ENCODE data around the gene MIR17HG.
A peak's percentile ranks its signal among the peaks of the same experiment; 100 is the strongest.
"Not testable (repeated sequence)": the region's sequence is repeated elsewhere in the genome, so short reads cannot be mapped to it uniquely, and the experiment has no call there.

MIR17HG gene

DNA sequence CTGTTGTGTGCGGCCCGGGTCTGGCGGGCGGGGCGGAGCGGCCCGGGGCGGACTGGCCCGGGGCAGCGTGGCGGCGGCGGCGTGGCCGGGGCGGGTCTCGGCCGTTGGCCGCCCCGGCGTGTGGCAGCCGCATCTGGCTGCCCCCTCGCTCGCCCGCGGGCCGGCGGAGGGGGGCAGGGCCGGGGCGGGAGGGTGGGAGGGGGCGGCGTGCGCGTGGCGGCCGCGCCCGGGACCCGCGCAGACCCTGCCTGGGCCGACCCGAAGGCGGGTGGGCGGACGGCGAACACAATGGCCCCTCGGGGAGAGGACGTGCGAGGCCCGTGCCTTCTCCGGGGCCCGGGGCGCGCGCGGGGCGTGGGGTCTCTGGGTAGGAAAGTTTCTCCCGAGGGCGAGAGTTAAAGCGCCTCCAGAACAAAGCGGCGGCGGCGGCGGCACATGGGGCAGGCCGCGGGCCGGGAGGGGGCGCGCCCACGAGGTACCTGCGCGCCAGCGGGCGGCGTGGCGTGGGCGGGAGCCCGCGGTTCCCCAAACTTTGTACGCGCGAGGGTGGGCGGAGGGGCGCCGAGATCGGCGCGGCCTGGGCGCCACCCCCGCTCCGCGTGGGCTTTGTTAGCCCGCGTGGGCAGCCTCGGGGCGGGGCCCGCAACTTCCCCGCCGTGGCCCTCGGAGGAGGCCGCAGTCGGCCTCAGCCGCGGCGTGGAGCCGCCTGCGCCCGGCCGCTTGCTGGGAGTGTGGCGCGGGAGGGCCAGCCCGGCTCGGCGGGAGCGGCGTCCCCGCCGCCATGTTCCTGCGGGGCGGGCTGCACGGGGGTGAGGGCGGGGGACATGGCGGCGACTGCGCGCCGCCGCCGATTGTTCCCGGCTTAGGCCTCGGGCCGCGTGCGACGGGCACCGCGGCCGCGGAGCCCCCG, 764 bp downstream of the MIR17HG start:
- peak; percentile 42 to 51 for DNase-seq (ENCODE audit: low read depth in 2 of 2, low spot score in 1 of 2)

DNA sequence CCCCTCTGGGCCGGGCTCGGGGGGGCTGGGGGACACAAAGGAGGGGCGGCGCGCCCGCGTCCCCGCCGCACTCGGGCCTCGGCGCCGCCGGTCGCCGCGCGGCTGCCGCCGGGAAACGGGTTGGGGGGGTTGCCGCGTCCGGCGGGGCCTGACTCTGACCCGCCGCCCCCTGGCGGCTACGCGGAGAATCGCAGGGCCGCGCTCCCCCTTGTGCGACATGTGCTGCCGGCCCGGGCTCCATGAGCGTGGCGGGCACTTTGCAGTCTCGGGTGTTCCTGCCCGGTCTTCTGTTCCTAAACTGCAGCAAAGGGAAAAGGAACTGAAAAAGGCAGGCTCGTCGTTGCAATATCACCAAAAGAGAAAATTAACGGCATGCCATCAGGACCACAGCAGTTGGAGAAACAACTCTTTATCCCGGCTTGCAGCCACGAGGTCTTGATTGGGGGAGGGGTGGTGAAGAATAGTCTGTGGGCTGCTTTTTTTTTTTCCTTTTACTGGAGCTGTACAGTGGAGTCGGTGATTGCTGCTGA, 1.5 kb downstream of the MIR17HG start:
- peak; percentile 83 to 91 for DNase-seq (ENCODE audit: low read depth in 2 of 2, low spot score in 1 of 2)

DNA sequence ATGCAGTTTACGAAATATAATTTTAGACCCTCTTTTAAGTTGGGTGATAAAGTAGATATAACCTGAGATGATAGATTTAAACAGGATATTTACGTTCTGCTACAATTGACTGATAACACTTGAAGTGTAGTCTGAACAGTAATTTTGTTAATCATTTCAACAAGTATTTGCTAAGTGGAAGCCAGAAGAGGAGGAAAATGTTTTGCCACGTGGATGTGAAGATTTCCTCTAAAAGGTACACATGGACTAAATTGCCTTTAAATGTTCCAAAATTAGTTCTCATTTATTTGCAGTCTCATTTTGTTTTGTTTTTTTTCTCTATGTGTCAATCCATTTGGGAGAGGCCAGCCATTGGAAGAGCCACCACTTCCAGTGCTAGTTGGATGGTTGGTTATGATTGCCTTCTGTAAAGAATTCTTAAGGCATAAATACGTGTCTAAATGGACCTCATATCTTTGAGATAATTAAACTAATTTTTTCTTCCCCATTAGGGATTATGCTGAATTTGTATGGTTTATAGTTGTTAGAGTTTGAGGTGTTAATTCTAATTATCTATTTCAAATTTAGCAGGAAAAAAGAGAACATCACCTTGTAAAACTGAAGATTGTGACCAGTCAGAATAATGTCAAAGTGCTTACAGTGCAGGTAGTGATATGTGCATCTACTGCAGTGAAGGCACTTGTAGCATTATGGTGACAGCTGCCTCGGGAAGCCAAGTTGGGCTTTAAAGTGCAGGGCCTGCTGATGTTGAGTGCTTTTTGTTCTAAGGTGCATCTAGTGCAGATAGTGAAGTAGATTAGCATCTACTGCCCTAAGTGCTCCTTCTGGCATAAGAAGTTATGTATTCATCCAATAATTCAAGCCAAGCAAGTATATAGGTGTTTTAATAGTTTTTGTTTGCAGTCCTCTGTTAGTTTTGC, 2.8 kb downstream of the MIR17HG start:
- no peak for DNase-seq (ENCODE audit: low read depth in 2 of 2, low spot score in 1 of 2)

DNA sequence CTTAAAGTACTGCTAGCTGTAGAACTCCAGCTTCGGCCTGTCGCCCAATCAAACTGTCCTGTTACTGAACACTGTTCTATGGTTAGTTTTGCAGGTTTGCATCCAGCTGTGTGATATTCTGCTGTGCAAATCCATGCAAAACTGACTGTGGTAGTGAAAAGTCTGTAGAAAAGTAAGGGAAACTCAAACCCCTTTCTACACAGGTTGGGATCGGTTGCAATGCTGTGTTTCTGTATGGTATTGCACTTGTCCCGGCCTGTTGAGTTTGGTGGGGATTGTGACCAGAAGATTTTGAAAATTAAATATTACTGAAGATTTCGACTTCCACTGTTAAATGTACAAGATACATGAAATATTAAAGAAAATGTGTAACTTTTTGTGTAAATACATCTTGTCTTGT, 3.6 kb downstream of the MIR17HG start:
- no peak for DNase-seq (ENCODE audit: low read depth in 2 of 2, low spot score in 1 of 2)

DNA sequence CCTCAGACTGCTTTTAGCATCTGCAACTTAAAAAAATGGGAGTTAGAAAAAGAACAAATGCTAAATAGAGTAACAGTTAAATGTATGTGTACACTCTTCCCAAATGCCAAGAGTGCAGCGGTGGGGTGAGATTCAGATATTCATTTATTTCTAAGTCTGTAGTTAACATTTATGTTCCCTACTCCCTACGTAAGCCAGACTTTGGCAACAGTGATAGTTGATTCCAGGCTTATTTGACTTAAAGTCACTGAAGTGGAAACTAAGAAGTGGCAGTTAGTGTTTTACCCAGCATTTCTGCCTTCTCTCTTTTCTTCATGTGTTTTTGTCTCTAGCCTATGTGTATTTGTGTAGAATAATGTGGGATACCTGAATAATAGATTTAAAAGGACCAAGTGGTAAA, 4.5 kb downstream of the MIR17HG start:
- no peak for DNase-seq (ENCODE audit: low read depth in 2 of 2, low spot score in 1 of 2)

DNA sequence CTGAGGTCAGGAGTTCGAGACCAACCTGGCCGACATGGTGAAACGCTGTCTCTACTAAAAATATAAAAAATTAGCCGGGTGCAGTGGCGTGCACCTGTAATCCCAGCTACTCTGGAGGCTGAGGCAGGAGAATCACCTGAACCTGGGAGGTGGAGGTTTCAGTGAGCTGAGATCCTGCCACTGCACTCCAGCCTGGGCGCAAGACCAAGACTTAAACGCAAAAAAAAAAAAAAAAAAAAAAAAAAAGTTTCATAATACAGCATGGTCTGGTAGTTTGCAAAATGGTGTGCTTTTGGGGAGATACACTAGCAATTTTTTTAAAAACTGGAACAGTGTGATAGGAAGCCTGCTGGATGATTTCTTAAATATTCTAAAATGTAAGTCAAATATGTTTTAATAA, 5.4 kb downstream of the MIR17HG start:
- DNase-seq (ENCODE audit: low read depth in 2 of 2, low spot score in 1 of 2), result not testable (repeated sequence)

DNA sequence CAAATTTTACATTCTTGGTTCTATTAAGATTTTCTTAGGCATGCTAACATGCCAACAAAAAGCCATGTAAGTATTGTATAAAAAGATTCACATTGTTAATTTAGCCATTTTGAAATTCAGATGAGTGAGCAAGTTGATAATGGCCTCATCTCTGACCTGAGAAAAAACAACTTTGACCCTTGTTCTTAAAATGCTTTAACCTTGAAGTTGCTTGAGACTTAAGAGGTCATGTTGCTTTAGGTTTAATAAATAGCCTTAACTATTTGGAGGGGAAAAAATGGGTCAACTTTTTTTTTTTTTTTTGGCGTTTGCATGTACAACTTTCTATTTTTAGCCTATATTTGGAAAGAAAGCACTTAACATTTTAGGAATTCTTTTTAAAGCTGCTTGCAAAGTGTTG, 6.0 kb downstream of the MIR17HG start:
- DNase-seq (ENCODE audit: low read depth in 2 of 2, low spot score in 1 of 2), result no peak

DNA sequence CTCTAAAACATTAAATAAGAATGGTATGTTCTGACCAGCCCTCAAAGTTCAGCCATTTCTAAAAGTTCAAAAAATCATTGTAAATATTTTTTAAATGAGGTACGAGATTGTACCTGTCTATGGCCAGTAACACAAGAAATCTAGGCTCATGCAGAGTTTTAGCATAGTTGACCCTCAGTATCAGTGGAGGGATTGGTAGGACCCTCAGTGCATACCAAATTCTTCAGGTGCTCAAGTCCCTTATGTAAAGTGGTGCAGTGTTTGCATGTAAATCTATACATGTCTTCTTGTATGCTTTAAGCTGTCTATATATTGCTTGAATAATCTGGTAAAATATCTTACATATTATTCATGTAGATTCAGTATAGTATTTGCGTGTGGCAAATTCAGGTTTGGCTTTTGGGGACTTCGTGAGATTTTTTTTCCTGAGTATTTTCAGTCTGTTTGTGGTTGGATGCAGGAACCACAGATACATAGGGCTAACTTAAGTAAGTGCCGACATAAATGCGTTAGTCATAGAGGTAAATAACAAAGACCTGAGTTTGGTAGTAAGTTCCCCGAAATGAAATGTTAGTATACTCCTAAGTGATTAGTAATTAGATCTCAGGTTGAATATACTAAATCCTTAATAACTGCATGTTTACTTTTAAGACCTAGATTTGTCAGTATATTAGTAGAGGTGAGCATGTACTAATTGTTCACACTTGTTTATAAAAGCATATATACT, 7.8 kb downstream of the MIR17HG start:
- DNase-seq (ENCODE audit: low read depth in 2 of 2, low spot score in 1 of 2), result no peak

DNA sequence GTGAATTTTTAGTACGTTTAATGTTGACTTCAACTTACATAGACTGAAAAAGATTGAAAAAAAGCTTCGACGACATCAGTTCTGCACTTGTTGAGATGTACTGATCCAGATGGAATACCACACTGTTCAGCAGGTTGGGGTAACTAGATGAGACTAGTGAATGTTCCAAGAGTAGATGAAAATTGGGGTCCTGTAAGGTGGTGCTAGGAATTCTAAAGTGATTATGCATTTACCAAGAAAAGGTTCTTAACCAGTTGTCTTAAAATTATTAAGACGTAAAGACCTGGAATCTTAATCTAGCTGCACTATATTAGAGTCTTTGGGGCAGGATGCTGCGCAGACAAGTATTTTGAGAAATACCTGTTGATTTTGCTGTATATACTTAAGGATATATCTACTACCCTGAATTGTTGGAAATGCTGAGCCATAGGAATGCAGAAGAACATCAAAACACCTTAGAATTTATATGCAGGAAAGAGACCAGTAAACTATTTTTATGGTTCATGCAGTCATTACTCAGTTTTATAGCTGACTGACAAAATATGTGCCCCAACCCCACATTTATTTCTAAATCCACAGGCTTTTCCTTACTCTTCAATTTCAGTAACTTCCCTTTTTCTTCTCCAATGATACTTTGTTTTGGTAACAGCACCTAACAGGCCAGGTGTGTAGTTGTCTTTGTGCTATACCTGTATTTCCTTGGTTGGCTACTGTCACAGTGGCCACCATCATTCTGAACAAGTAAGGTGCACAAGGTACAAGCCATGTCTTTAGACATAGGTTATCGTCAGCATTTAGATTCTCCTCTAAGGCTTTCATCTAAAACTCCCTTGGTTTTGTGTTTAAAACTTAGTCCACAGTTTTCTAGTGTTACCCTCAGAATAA, 8.6 kb downstream of the MIR17HG start:
- DNase-seq (ENCODE audit: low read depth in 2 of 2, low spot score in 1 of 2), result no peak

DNA sequence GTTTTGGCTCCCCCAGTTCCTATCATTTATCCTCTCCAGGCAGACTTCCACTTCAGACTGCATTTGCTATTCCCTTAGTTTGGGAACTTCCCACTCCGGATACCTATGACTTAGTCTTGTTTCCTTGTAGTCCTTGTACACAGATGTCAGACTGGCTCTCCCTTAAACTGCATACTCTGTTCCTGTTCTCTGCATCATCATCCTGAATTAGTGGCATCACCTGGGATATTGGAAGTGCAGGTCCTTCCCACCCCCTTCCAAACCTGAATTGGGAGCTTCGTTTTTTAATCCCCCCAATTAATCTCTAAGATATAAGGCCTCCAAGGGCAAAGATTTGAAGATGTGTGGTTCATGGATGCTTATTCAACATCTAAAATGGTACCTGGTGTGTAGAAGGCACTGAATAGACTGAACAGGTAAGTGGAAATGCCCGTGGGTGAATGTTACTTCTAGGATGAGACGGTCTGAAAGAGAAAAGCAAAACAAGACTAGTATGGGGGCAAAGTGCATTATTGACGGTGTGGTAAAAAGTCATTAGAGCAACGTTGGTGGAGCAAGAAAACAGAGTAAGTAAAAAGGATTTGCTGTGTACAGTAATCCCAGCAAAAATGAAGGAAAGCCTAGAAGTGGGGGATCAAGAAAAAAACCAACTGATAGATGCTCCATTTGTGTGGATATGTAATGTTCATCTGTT, 9.6 kb downstream of the MIR17HG start:
- DNase-seq (ENCODE audit: low read depth in 2 of 2, low spot score in 1 of 2), result no peak

DNA sequence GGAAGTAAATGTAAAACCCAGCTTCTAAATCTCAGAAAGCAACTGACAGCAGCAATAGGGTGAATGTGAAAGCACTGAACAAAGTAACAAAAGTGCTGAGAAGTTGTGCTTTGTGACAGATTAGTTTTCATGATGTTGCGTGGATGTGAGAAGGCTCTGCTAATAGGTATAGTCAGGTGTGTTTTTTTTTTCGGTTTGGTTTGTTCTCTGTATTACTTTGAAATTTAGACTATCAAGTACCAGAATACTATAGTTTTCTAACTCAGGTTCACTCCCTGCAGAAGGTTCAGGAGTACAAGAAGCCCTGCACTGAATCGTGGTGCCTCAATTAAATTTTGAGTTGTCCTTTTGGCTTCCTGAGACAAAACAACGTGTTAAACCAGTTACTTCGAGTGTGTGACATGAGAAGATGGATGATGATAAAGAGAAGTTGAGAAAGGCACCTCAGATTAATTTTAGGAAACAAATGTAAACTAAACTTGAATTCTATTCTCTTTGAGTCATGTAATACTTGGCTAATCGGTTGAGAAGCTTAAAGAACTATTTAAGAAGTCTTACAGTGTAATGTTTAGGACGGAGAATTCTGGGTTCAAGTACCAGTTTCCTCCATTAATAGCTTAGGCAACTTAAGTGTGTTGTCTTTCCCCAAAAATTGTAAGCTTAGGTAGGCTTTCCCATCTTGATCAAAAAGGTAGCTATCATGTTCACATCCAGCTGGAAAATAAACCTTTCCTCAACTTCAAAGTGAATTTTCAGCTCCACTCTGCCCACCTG, 10.3 kb downstream of the MIR17HG start:
- DNase-seq (ENCODE audit: low read depth in 2 of 2, low spot score in 1 of 2), result no peak

DNA sequence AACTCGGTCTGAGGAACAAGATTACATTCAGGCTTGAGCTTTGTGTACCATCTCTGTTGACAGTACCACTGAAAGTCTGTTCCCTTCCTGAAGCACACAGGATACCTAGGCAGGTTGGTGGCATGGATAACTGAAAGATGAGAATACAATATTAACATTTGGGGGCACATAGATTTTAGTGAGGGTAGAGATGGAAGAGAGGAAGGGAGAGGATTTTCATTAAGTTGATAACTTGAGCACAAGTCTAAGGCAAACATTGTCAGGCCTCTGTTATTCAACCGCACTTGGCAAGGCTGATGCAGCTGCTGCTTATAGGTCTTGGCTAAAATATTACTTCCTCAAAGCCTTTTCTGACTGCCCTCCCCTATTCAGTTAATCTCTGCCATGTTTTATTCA, 10.9 kb downstream of the MIR17HG start:
- DNase-seq (ENCODE audit: low read depth in 2 of 2, low spot score in 1 of 2), result no peak

DNA sequence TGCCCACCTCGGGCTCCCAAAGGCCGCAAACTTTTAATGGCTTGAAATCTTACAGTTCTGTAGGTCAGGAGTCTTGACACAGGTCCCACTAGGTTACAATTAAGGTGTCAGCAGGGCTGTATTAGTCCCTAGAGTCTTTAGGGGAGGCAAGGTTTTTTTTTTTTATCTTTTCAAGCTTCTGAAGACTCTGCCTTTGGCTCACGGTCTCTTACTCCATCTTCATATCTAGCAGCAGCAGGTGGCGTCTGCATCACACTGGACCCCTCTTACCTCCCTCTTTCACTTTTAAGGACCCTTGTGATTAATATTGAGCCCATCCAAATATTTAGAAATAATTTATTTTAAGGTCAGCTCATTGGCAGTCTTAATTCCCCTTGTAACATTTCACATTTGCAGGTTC, 11.6 kb downstream of the MIR17HG start:
- DNase-seq (ENCODE audit: low read depth in 2 of 2, low spot score in 1 of 2), result no peak

DNA sequence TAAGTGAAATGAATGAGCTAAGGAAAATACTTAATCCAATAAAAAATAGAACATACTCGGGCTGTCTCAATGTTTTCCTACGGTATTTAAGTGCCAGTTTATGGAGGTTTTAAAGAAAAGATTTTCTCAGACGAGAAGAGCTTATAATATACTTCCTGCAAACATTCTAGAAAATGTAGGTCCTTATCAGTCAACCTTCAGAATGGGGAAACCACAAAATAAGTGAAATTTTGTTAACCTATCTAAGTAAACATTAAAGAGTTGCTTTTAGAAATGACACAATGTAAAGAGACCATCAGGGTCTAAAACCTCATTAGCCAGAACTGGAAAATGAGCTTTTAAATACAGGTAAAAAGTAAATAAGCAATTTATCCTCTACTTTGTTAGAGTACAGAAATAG, 12.1 kb downstream of the MIR17HG start:
- no peak for DNase-seq (ENCODE audit: low read depth in 2 of 2, low spot score in 1 of 2)

DNA sequence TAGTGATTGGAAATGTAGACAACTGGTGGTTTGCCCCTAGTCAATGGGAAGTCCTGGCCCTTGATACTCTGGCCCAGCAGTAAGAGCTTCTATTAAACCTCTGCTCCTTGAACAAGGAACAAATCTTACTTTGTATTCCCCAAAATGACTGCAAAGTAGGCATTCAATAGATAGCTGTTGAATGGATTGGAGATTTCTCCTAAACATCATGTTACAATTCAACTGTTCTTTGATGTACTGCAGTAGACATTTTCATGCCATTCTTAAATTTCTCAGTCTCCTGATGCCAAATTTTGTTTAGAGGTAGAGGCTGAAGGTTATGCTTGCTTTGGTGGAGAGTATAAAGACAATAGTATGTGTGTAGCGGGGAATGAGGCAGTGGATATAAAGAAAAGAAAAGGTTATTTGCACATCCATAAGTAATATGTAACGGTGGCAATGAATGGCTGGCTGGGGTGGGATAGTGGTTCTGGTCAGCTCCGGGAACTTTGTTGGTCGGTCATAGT, 12.8 kb downstream of the MIR17HG start:
- no peak for DNase-seq (ENCODE audit: low read depth in 2 of 2, low spot score in 1 of 2)

DNA sequence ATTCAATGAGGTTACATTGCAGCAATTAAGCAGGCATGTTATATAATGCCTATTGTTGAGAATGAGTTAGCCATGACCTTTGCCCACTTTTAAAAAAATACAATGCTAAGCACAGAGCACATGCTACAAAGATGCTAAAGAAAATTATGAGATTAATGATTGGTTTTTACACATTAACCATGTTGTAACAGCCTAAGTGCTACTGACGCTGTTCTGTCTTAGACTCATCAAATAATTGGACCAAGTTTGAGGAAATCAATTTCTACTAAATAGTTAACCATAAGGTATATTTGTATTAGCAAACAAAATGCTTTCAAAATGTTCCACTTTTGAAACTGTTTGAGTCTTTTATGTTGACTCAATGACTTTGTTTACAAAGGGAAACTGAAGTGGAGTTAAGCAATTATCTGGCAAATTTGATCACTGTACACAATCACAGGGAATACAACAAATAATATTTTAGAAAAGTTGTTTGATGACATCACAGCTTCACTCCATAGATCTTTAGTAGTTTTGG, 14.3 kb downstream of the MIR17HG start:
- DNase-seq (ENCODE audit: low read depth in 2 of 2, low spot score in 1 of 2), result no peak

DNA sequence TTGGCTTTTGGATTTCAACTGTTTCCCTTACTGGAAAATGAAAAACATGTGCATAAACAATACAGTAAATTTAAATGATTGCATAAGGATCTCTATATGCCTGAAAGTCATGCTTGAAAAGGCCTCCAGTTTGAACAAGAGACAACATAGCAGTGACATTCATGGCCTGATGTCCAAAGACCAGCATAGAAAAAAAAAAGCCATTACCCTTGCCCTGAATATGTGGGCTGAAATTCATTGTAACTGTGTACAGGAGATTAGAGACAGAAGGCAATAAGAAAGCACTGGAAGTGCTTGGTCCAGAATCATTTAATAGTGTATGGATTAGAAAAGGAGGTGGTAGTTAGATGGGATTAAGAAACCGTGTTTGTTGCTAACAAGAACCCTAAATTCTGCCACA, 15.4 kb downstream of the MIR17HG start:
- DNase-seq (ENCODE audit: low read depth in 2 of 2, low spot score in 1 of 2), result no peak

DNA sequence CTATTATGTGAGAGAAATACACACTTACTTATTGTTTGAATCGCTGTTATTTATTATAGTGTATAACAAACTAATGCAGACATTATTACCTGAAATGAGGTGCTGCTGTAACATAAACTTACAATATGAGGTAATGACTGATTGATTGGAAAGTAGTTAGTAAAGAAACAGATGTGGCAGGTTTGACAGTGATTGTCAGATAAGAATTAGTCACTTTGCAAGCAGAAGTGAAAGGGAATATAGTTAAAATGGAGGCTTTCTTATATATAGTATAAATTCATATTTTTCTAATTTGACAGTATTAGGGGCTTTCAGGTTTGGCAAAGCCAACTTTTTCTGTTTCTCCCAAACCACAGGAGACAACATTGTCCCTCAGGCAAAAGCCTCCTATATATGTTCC, 20.6 kb downstream of the MIR17HG start:
- no peak for DNase-seq (ENCODE audit: low read depth in 2 of 2, low spot score in 1 of 2)
